ENCODE measurements around the gene ARID4B.

Gene ARID4B

GRCh38 chr1:235320521-235321179, 7.3 kb downstream of the ARID4B start:
- Histone ChIP-seq H3K4me1 (ENCODE audit: insufficient read depth, low read length, poor library complexity, severe bottlenecking) (peaks cover 51% of the 10 kb centered on the region), H3F3A (ENCODE audit: low read depth) (no peaks in the 10 kb centered on the region), H3K4me2 (ENCODE audit: low read depth, low read length, poor library complexity, severe bottlenecking) (peak overlapping the region; percentile 93), H3K9ac (ENCODE audit: low read depth, low read length, poor library complexity, severe bottlenecking) (no peak overlapping the region), H3K9me2 (replicated peaks; ENCODE audit: low read depth, low read length) (no peaks in the 10 kb centered on the region), H2AFZ (ENCODE audit: low read length) (no peak overlapping the region), H3K36me3 (ENCODE audit: insufficient read depth, low read length) (peaks cover 20% of the 10 kb centered on the region; the same call in 1 of the 2 replicates), H3K79me2 (ENCODE audit: insufficient read depth, low read length) (peaks cover 100% of the 10 kb centered on the region), H3K27me3 (ENCODE audit: insufficient read depth, low read length, poor library complexity, severe bottlenecking) (no peaks in the 10 kb centered on the region), H4K20me1 (ENCODE audit: insufficient read depth, low read length, poor library complexity, severe bottlenecking) (peaks cover 90% of the 10 kb centered on the region), H3K9me3 (ENCODE audit: insufficient read depth, low read depth, low read length) (no peaks in the 10 kb centered on the region), H3K4me3 (ENCODE audit: low read length, poor library complexity, severe bottlenecking) (no peak overlapping the region)
- TF ChIP-seq EZH2phosphoT487 (IDR thresholded peaks at IDR 0.05; ENCODE audit: borderline replicate concordance) = no peak
- no peak for TF ChIP-seq CTCF (conservative IDR thresholded peaks at IDR 0.05; ENCODE audit: low read length)

GRCh38 chr1:235319255-235319654, 8.7 kb downstream of the ARID4B start:
- peaks cover 38% of the 10 kb centered on the region for H3K4me1 ChIP-seq (ENCODE audit: insufficient read depth, low read length, poor library complexity, severe bottlenecking)
- H3K27me3 ChIP-seq (ENCODE audit: insufficient read depth, low read length, poor library complexity, severe bottlenecking) = no peaks in the 10 kb centered on the region
- TF ChIP-seq CTCF (conservative IDR thresholded peaks at IDR 0.05; ENCODE audit: low read length) = no peak
- TF ChIP-seq EZH2phosphoT487 (IDR thresholded peaks at IDR 0.05; ENCODE audit: borderline replicate concordance) = no peak
- peaks cover 20% of the 10 kb centered on the region; the same call in 1 of the 2 replicates for H3K36me3 ChIP-seq (ENCODE audit: insufficient read depth, low read length)
- H3K9ac ChIP-seq (ENCODE audit: low read depth, low read length, poor library complexity, severe bottlenecking) = no peak overlapping the region
- H2AFZ ChIP-seq (ENCODE audit: low read length) = no peak overlapping the region
- H3F3A ChIP-seq (ENCODE audit: low read depth) = no peaks in the 10 kb centered on the region
- H3K4me3 ChIP-seq (ENCODE audit: low read length, poor library complexity, severe bottlenecking) = no peak overlapping the region
- no peaks in the 10 kb centered on the region for H3K9me2 ChIP-seq (replicated peaks; ENCODE audit: low read depth, low read length)
- peaks cover 89% of the 10 kb centered on the region for H4K20me1 ChIP-seq (ENCODE audit: insufficient read depth, low read length, poor library complexity, severe bottlenecking)
- H3K9me3 ChIP-seq (ENCODE audit: insufficient read depth, low read depth, low read length) = no peaks in the 10 kb centered on the region
- H3K4me2 ChIP-seq (ENCODE audit: low read depth, low read length, poor library complexity, severe bottlenecking) = peak overlapping the region; percentile 35
- peaks cover 98% of the 10 kb centered on the region for H3K79me2 ChIP-seq (ENCODE audit: insufficient read depth, low read length)

GRCh38 chr1:235317168-235317567, 10.8 kb downstream of the ARID4B start:
- Histone ChIP-seq H4K20me1 (ENCODE audit: insufficient read depth, low read length, poor library complexity, severe bottlenecking) (peaks cover 89% of the 10 kb centered on the region), H3F3A (ENCODE audit: low read depth) (no peaks in the 10 kb centered on the region), H3K4me3 (ENCODE audit: low read length, poor library complexity, severe bottlenecking) (no peak overlapping the region), H3K9ac (ENCODE audit: low read depth, low read length, poor library complexity, severe bottlenecking) (no peak overlapping the region), H3K4me2 (ENCODE audit: low read depth, low read length, poor library complexity, severe bottlenecking) (no peak overlapping the region), H2AFZ (ENCODE audit: low read length) (no peak overlapping the region), H3K27me3 (ENCODE audit: insufficient read depth, low read length, poor library complexity, severe bottlenecking) (no peaks in the 10 kb centered on the region), H3K9me2 (replicated peaks; ENCODE audit: low read depth, low read length) (no peaks in the 10 kb centered on the region), H3K79me2 (ENCODE audit: insufficient read depth, low read length) (peaks cover 98% of the 10 kb centered on the region), H3K9me3 (ENCODE audit: insufficient read depth, low read depth, low read length) (no peaks in the 10 kb centered on the region), H3K36me3 (ENCODE audit: insufficient read depth, low read length) (peaks cover 20% of the 10 kb centered on the region), H3K4me1 (ENCODE audit: insufficient read depth, low read length, poor library complexity, severe bottlenecking) (peaks cover 26% of the 10 kb centered on the region)
- no peak for TF ChIP-seq EZH2phosphoT487 (IDR thresholded peaks at IDR 0.05; ENCODE audit: borderline replicate concordance)

- Histone ChIP-seq H2AFZ (ENCODE audit: low read length) (no peak overlapping the region), H3K9me2 (replicated peaks; ENCODE audit: low read depth, low read length) (no peaks in the 10 kb centered on the region), H3K4me1 (ENCODE audit: insufficient read depth, low read length, poor library complexity, severe bottlenecking) (peaks cover 20% of the 10 kb centered on the region), H3K4me3 (ENCODE audit: low read length, poor library complexity, severe bottlenecking) (no peak overlapping the region), H3K9ac (ENCODE audit: low read depth, low read length, poor library complexity, severe bottlenecking) (no peak overlapping the region), H3K36me3 (ENCODE audit: insufficient read depth, low read length) (peaks cover 23% of the 10 kb centered on the region), H3K9me3 (ENCODE audit: insufficient read depth, low read depth, low read length) (no peaks in the 10 kb centered on the region), H3K27me3 (ENCODE audit: insufficient read depth, low read length, poor library complexity, severe bottlenecking) (no peaks in the 10 kb centered on the region), H3F3A (ENCODE audit: low read depth) (no peaks in the 10 kb centered on the region), H3K79me2 (ENCODE audit: insufficient read depth, low read length) (peaks cover 98% of the 10 kb centered on the region), H3K4me2 (ENCODE audit: low read depth, low read length, poor library complexity, severe bottlenecking) (no peak overlapping the region), H4K20me1 (ENCODE audit: insufficient read depth, low read length, poor library complexity, severe bottlenecking) (peaks cover 90% of the 10 kb centered on the region)
- TF ChIP-seq EZH2phosphoT487 (IDR thresholded peaks at IDR 0.05; ENCODE audit: borderline replicate concordance) (no peak), CTCF (conservative IDR thresholded peaks at IDR 0.05; ENCODE audit: low read length) (no peak; the same call in 1 of the 2 replicates)
Observed at GRCh38 chr1:235315735-235316134, 12.2 kb downstream of the ARID4B start.

Measured in Loucy (cell line).